SK-N-SH (cell line): ENCODE measurements around the gene LGR6. TPM values are rescaled to one million over a fixed set of nuclear protein-coding genes. Genes with fewer than 3 reads are reported as not detected.

Experiments used
- CTCF ChIA-PET: fragments of 300-600, 350-600 bp; formaldehyde crosslinking; extraction: SDS; loops from one replicate; lab custom pipeline; 2021; lab: Yijun Ruan, JAX
- POLR2A ChIA-PET: fragments of 350-600 bp; sonication (Branson Sonifier 250); formaldehyde crosslinking; extraction: SDS; loops from one replicate; lab custom pipeline; 2020; ENCODE audit warnings: antibody characterized with exemption, inconsistent platforms; lab: Yijun Ruan, JAX
- DNase-seq: peaks from one replicate; pipeline ENCODE4 v3.0.0; 2012
- H2AFZ ChIP-seq: fragments of 200-600 bp; sonication (generic); 2 replicates; pipeline ENCODE4 v1.8.1; 2016; ENCODE audit warnings: antibody characterized with exemption, mild to moderate bottlenecking, low read depth
- H3F3A ChIP-seq: fragments of 200-600 bp; sonication (generic); replicated peaks from 2 replicates; pipeline ENCODE3; 2016; ENCODE audit warnings: antibody characterized with exemption, mild to moderate bottlenecking; ENCODE audit not compliant: insufficient read depth
- H3K27ac ChIP-seq, 2 experiments: fragments of 200-500 bp in 1 of 2; fragments of 200-600 bp in 1 of 2; sonication (Bioruptor generic) in 1 of 2; sonication (generic), shearing (Covaris generic) in 1 of 2; 2 replicates each; pipeline versions ENCODE4 v1.5.1 to v1.6.1; 2014 to 2016; ENCODE audit warnings: low read depth in 2 of 2, inconsistent platforms in 1 of 2, low read length in 1 of 2, mild to moderate bottlenecking in 1 of 2, mixed read lengths in 1 of 2
- H3K27me3 ChIP-seq: fragments of 200-600 bp; sonication (generic), shearing (Covaris generic); 2 replicates; pipeline ENCODE4 v1.6.1; 2016; ENCODE audit warnings: mixed run types; ENCODE audit not compliant: insufficient read depth
- H3K36me3 ChIP-seq, 2 experiments: fragments of 200-500 bp in 1 of 2; fragments of 200-600 bp in 1 of 2; sonication (Bioruptor generic) in 1 of 2; sonication (generic) in 1 of 2; replicated peaks in 1 of 2; 2 replicates each; pipeline versions ENCODE3 to v1.5.1; 2014 to 2016; ENCODE audit warnings: low read length in 1 of 2, mild to moderate bottlenecking in 1 of 2; ENCODE audit not compliant: insufficient read depth in 2 of 2, control insufficient read depth in 1 of 2
- H3K4me1 ChIP-seq, 2 experiments: fragments of 200-500 bp in 1 of 2; fragments of 200-600 bp in 1 of 2; sonication (Bioruptor generic) in 1 of 2; sonication (generic), shearing (Covaris generic) in 1 of 2; 2 replicates each; pipeline versions ENCODE4 v1.5.1 to v1.6.1; 2014 to 2016; ENCODE audit warnings: low read depth in 1 of 2, low read length in 1 of 2, mixed run types in 1 of 2; ENCODE audit not compliant: insufficient read depth in 2 of 2, control insufficient read depth in 1 of 2
- H3K4me2 ChIP-seq: fragments of 200-600 bp; sonication (generic), shearing (Covaris generic); 2 replicates; pipeline ENCODE4 v1.6.1; 2017; ENCODE audit warnings: mixed run types
- H3K4me3 ChIP-seq, 2 experiments: fragments of 200-500 bp in 1 of 2; fragments of 200-600 bp in 1 of 2; sonication (Bioruptor generic) in 1 of 2; sonication (generic), shearing (Covaris generic) in 1 of 2; 2 replicates each; pipeline versions ENCODE4 v1.5.1 to v1.8.1; 2014 to 2016; ENCODE audit warnings: low read depth in 2 of 2, inconsistent platforms in 1 of 2, low read length in 1 of 2, mild to moderate bottlenecking in 1 of 2, mixed read lengths in 1 of 2, moderate library complexity in 1 of 2
- H3K79me2 ChIP-seq: fragments of 200-600 bp; sonication (generic); 2 replicates; pipeline ENCODE4 v1.8.1; 2017; ENCODE audit warnings: mild to moderate bottlenecking; ENCODE audit not compliant: insufficient read depth
- H3K9ac ChIP-seq: fragments of 200-600 bp; sonication (generic); 2 replicates; pipeline ENCODE4 v1.6.1; 2017; ENCODE audit warnings: mixed run types
- H3K9me2 ChIP-seq: fragments of 200-600 bp; sonication (generic); 2 replicates; pipeline ENCODE4 v1.6.1; 2017; ENCODE audit warnings: mixed run types
- H3K9me3 ChIP-seq: fragments of 200-600 bp; sonication (generic); 2 replicates; pipeline ENCODE4 v1.6.1; 2017; ENCODE audit warnings: mixed run types, mild to moderate bottlenecking, moderate library complexity
- H4K20me1 ChIP-seq: fragments of 200-600 bp; sonication (generic); 2 replicates; pipeline ENCODE4 v1.6.1; 2017; ENCODE audit warnings: mild to moderate bottlenecking, mixed run types; ENCODE audit not compliant: insufficient read depth
- ELF1 ChIP-seq: IDR thresholded peaks from 2 replicates; pipeline ENCODE4 v1.4.0; 2012
- EP300 ChIP-seq, 2 experiments: IDR thresholded peaks; 2 replicates each; pipeline versions ENCODE4 v1.4.0 to v1.6.1; 2012; ENCODE audit warnings: borderline replicate concordance in 1 of 2, low read depth in 1 of 2, low read length in 1 of 2
- EZH2phosphoT487 ChIP-seq: fragments of 200-600 bp; sonication (generic); IDR thresholded peaks from 2 replicates; pipeline ENCODE4 v1.6.1; 2017; ENCODE audit warnings: low read depth, mixed run types, mild to moderate bottlenecking, antibody characterized with exemption, moderate library complexity, borderline replicate concordance
- FOSL2 ChIP-seq: IDR thresholded peaks from 2 replicates; pipeline ENCODE4 v1.4.0; 2012; ENCODE audit warnings: low read depth, mild to moderate bottlenecking, moderate library complexity, borderline replicate concordance
- FOXJ3 ChIP-seq: sonication (generic); formaldehyde crosslinking; IDR thresholded peaks from 2 replicates; pipeline ENCODE4 v1.5.1; 2020; ENCODE audit warnings: mild to moderate bottlenecking, missing genetic modification reagents
- MEF2A ChIP-seq: IDR thresholded peaks from 2 replicates; pipeline ENCODE4 v1.4.0; 2012; ENCODE audit warnings: low read depth, borderline replicate concordance
- MXI1 ChIP-seq: IDR thresholded peaks from 2 replicates; pipeline ENCODE4 v1.6.1; 2012; ENCODE audit warnings: mild to moderate bottlenecking, low read depth, low read length, improper control_type of control experiment
- NRF1 ChIP-seq: IDR thresholded peaks from 2 replicates; pipeline ENCODE4 v1.6.1; 2012; ENCODE audit warnings: low read depth, mild to moderate bottlenecking, low read length
- RAD21 ChIP-seq: IDR thresholded peaks from 2 replicates; pipeline ENCODE4 v1.6.1; 2012; ENCODE audit warnings: mild to moderate bottlenecking, low read length
- RCOR1 ChIP-seq: fragments of 150-350 bp; IDR thresholded peaks from 2 replicates; pipeline ENCODE4 v1.6.1; 2017; ENCODE audit warnings: antibody characterized with exemption, low read length
- RFX5 ChIP-seq: IDR thresholded peaks from 2 replicates; pipeline ENCODE4 v1.6.1; 2012; ENCODE audit warnings: mild to moderate bottlenecking, improper control_type of control experiment, low read length
- RXRA ChIP-seq: IDR thresholded peaks from 2 replicates; pipeline ENCODE4 v1.4.0; 2012; ENCODE audit warnings: low read depth, mild to moderate bottlenecking, borderline replicate concordance
- SIN3A ChIP-seq: IDR thresholded peaks from 2 replicates; pipeline ENCODE4 v1.6.1; 2012; ENCODE audit warnings: low read depth, mild to moderate bottlenecking, low read length, moderate library complexity, borderline replicate concordance
- TCF12 ChIP-seq: IDR thresholded peaks from 2 replicates; pipeline ENCODE4 v1.4.0; 2012
- TEAD4 ChIP-seq: IDR thresholded peaks from 2 replicates; pipeline ENCODE4 v1.4.0; 2012; ENCODE audit warnings: mild to moderate bottlenecking, borderline replicate concordance; ENCODE audit not compliant: insufficient read depth
- YY1 ChIP-seq: IDR thresholded peaks from 2 replicates; pipeline ENCODE4 v1.4.0; 2012; ENCODE audit warnings: low read depth, mild to moderate bottlenecking
- whole genome bisulfite sequencing: methylation state at CpG from one replicate; pipeline ENCODE4 v1.1.6; 2017; ENCODE audit warnings: low lambda C conversion rate; 5-methylcytosine and 5-hydroxymethylcytosine counted together
- polyA plus RNA-seq, 3 experiments: library from polyadenylated mRNA; depleted of rRNA; stranded (reverse); fragments of >200 nt; gene quantifications; 2 replicates each; pipeline ENCODE4 v1.2.3, GENCODE V29; 2012
- TF ChIP-seq, protein P1 (sequence below): fragments of 150-350 bp; IDR thresholded peaks from 2 replicates; pipeline ENCODE4 v1.6.1; 2017; ENCODE audit warnings: antibody characterized with exemption, low read length, low read depth, borderline replicate concordance
- TF ChIP-seq, protein P2 (sequence below): IDR thresholded peaks from 2 replicates; pipeline ENCODE4 v1.4.0; 2012; ENCODE audit warnings: low read depth, borderline replicate concordance
- TF ChIP-seq, protein P3 (sequence below): fragments of 200-600 bp; sonication (generic); IDR thresholded peaks from 2 replicates; pipeline ENCODE4 v1.6.1; 2017; ENCODE audit warnings: antibody characterized with exemption, mild to moderate bottlenecking, moderate library complexity

Gene LGR6
- polyA plus RNA-seq, 1 of the 3 experiments (the other 2 are of a cell fraction) = 0.03 TPM

DNA sequence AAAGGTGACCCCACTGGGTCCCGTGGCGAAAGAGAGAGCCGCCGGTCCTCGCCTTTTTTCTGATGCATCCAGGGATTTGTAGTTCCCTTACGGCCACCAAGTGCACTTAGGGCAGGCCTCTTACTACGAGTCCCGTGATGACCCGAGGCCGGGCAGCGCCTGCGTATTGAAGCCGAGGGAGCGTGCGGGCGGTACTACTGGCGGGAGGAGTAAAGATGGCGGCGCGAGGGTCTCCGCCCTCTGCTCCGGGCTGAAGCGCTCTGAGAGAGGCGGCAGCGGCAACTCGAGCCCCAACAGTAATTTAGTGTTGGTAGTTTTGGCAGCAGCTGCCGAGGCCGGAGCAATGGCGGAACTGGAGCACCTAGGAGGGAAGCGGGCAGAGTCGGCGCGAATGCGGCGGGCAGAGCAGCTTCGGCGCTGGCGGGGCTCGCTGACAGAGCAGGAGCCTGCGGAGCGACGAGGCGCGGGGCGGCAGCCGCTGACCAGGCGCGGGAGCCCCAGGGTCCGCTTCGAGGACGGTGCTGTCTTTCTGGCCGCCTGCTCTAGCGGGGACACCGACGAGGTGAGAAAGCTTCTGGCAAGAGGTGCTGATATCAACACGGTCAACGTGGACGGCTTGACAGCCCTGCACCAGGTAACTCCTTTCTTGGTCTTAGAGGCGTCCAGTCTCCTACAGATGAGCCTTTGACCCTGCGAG, 155.1 kb downstream of the LGR6 start, which contains the start of gene PPP1R12B (continued):
- TF ChIP-seq, protein P1, sequence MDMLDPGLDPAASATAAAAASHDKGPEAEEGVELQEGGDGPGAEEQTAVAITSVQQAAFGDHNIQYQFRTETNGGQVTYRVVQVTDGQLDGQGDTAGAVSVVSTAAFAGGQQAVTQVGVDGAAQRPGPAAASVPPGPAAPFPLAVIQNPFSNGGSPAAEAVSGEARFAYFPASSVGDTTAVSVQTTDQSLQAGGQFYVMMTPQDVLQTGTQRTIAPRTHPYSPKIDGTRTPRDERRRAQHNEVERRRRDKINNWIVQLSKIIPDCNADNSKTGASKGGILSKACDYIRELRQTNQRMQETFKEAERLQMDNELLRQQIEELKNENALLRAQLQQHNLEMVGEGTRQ = peak; percentile 4; the same call in 1 of the 2 replicates
- no peak for TF ChIP-seq RAD21
- no peak for TF ChIP-seq MEF2A
- no peak for TF ChIP-seq TCF12
- TF ChIP-seq TEAD4 = no peak
- peak; percentile 34 for TF ChIP-seq MXI1
- TF ChIP-seq, protein P2, sequence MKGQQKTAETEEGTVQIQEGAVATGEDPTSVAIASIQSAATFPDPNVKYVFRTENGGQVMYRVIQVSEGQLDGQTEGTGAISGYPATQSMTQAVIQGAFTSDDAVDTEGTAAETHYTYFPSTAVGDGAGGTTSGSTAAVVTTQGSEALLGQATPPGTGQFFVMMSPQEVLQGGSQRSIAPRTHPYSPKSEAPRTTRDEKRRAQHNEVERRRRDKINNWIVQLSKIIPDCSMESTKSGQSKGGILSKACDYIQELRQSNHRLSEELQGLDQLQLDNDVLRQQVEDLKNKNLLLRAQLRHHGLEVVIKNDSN = peak; percentile 82
- TF ChIP-seq ELF1 = peak; percentile 76
- no peak for TF ChIP-seq FOSL2
- peak; percentile 89 for TF ChIP-seq NRF1
- TF ChIP-seq SIN3A = no peak; the same call in 1 of the 2 replicates
- TF ChIP-seq YY1 = peak; percentile 98
- TF ChIP-seq EP300 (IDR thresholded peaks at IDR 0.05; ENCODE audit: borderline replicate concordance in 1 of 2, low read depth in 1 of 2, low read length in 1 of 2) = no peak
- TF ChIP-seq, protein P3, sequence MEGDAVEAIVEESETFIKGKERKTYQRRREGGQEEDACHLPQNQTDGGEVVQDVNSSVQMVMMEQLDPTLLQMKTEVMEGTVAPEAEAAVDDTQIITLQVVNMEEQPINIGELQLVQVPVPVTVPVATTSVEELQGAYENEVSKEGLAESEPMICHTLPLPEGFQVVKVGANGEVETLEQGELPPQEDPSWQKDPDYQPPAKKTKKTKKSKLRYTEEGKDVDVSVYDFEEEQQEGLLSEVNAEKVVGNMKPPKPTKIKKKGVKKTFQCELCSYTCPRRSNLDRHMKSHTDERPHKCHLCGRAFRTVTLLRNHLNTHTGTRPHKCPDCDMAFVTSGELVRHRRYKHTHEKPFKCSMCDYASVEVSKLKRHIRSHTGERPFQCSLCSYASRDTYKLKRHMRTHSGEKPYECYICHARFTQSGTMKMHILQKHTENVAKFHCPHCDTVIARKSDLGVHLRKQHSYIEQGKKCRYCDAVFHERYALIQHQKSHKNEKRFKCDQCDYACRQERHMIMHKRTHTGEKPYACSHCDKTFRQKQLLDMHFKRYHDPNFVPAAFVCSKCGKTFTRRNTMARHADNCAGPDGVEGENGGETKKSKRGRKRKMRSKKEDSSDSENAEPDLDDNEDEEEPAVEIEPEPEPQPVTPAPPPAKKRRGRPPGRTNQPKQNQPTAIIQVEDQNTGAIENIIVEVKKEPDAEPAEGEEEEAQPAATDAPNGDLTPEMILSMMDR = no peak

DNA sequence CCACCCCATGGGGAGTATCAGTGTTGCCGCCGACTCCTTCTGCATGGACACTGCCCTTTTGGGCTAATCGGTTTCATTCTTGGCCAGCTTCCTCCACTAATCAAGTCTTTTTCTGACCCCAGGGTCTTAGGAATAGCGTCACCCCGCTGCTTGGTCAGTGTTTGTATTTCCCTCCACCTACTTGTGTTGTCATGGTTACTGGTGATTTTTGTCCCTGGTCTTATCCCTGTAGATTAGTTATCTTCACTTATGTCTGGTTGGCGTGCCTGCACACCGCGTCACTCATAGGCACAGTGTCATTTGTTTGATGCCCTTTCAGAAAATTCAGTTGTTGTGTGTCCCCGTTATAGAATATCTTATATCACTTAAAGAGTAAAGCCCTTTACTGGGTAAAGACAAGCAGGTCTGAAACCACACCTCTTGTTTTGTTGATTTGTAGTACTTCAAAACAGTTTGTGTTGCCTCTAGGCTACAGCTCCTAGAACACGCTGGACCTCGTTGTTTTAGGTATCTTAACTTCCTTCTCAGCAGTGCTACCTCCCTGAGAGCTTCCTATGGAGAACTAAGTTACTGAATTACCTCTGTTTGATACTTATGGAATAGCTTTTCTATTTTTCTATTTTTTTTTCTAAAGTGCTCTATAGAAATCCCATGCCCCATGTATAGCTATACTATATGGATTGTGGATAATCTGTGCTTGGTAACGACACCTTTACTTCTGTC, 155.8 kb downstream of the LGR6 start:
- no peaks in the 10 kb centered on the region for H3K9me2 ChIP-seq
- H3K36me3 ChIP-seq = no peaks in the 10 kb centered on the region
- peaks cover 5 to 8% of the 10 kb centered on the region in 2 experiments; a peak in 3 of 4 replicates for H3K4me1 ChIP-seq
- WGBS = 7% methylated on average over 12 of the region's 12 CpGs
- H3F3A ChIP-seq = no peaks in the 10 kb centered on the region
- no peak for TF ChIP-seq FOXJ3 (CRISPR knock-in tag)
- no peak for TF ChIP-seq RXRA
- peak; percentile 60; the same call in 1 of the 2 replicates for TF ChIP-seq RFX5
- TF ChIP-seq, protein P2 = no peak
- no peak for TF ChIP-seq RCOR1
- peak; percentile 46 for TF ChIP-seq MXI1
- TF ChIP-seq EZH2phosphoT487 = no peak
- H4K20me1 ChIP-seq = no peaks in the 10 kb centered on the region
- H3K79me2 ChIP-seq = peaks cover 42% of the 10 kb centered on the region
- peak overlapping the region; percentile 92 for H3K4me2 ChIP-seq
- peak; percentile 72 for DNase-seq
- H3K9ac ChIP-seq = peak overlapping the region; percentile 77
- no peaks in the 10 kb centered on the region for H3K27me3 ChIP-seq
- H2AFZ ChIP-seq = peak overlapping the region; percentile 86
- H3K4me3 ChIP-seq = peak overlapping the region; percentile 86 to 99
- CTCF ChIA-PET = interaction anchor here (0.9 to 1.9 kb wide), 4 partner anchors 11 to 371 kb away, joined by 3 to 6 read pairs (median 4); no protein-coding TSS in a partner anchor
- H3K27ac ChIP-seq = peak overlapping the region; percentile 76 to 85
- POLR2A ChIA-PET = interaction anchor here (0.7 to 1.1 kb wide), 2 partner anchors 147 to 276 kb away, joined by 3 to 4 read pairs; no protein-coding TSS in a partner anchor
- no peaks in the 10 kb centered on the region for H3K9me3 ChIP-seq
